ENCODE measurements around the gene LCN10.
"Not testable (repeated sequence)": the region's sequence is repeated elsewhere in the genome, so short reads cannot be mapped to it uniquely, and the experiment has no call there.

LCN10 gene

DNA sequence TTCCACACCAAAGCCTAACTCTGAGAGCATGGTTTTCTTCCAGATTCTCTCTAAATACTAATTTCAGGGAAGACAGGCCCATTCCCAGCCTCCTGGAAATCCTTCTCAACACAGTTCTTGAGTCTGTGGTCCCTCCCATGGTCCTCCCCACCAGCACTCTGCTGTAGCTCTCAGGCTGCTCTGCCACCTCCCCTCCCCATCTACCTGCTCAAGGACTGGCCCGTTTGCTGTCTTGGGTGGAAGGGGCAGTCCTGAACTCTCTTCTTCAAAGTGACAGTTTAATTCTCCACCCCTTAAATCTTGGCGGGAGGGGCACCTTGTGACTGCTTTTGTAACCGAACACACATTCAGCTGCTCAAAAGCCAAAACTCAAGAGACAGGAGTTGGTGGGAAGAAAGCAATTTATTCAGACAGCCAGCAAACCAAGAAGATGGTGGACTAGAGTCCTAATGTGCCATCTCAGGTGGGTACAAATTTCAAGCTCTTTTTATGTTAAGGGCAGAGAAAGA, 29.2 kb upstream of the LCN10 start:
- DNase-seq (ENCODE audit: low spot score) = no peak

GRCh38 chr9:136769710-136770191, 27.0 kb upstream of the LCN10 start:
- no peak for DNase-seq (ENCODE audit: low spot score)

DNA sequence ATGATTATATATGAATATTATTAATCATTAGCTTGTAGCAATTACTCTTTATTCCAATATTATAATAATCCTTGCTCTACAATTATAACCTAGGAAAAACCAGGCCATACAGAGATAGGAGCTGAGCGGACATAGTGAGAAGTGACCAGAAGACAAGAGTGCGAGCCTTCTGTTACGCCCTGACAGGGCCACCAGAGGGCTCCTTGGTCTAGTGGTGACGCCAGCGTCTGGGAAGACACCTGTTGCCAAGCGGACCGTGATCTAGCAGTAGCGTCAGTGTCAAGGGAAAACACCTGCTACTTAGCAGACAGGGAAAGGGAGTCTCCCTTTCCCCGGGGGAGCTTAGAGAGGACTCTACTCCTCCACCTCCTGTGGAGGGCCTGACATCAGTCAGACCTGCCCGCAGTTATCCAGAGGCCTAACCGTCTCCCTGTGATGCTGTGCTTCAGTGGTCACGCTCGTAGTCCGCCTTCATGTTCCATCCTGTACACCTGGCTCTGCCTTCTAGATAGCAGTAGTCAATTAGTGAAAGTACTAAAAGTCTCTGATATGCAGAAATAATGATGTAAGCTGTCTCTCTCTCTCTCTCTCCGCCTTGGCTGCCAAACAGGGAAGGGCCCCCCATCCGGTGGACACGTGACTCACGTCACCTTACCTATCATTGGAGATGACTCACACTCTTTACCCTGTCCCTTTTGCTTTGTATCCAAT, 23.8 kb upstream of the LCN10 start:
- DNase-seq (ENCODE audit: low spot score) = peak; percentile 83

- not testable (repeated sequence) for DNase-seq (ENCODE audit: low spot score)
These were observed 23.1 kb upstream of the LCN10 start for GRCh38 chr9:136765745-136766409.

DNA sequence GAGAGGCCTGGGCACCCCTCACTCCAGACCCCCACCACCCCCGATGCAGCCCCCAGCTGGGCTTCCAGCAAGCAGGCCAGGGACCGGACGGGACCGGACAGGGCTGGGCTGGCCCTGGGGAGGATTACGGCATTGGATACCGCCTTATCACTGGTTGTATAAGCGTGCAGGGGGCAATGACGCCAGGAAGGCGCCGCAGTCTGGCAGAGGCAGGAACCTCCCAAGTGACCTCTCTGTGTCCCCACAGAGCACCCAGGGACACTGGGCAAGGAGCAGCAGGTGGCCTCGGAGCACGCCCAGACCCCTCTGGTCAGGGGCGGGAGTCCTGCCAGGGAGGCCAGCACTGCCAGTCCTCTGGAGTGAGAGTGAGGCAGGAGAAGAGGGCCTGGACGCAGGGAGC, 22.3 kb upstream of the LCN10 start:
- DNase-seq (ENCODE audit: low spot score) = no peak

- DNase-seq (ENCODE audit: low spot score) = no peak
These were observed 21.7 kb upstream of the LCN10 start, which contains the start of gene LCN15 for GRCh38 chr9:136764301-136764891. Gene LCN15, minus strand, starts transcription at chr9:136764518. Its CDS starts 30 bp downstream, at chr9:136764488.

DNA sequence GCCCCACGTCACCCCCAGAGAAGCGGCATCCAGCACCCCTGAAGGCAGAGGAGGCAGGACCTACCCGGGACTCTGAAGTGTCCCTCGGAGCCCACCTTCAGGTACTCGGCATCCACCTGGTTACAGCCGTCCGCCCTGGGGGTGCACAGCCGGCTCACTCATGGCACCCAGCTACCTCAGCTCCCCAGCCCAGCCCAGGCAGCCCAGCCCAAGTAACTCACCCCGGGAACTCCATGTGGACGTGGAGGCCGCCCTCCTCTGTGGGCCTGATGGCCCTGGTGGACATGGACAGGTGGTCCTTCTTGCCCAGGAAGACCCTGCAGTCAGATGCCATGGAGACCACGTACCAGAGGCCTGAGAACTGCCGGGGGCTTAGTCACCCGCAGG, 20.9 kb upstream of the LCN10 start:
- DNase-seq (ENCODE audit: low spot score) = no peak

DNA sequence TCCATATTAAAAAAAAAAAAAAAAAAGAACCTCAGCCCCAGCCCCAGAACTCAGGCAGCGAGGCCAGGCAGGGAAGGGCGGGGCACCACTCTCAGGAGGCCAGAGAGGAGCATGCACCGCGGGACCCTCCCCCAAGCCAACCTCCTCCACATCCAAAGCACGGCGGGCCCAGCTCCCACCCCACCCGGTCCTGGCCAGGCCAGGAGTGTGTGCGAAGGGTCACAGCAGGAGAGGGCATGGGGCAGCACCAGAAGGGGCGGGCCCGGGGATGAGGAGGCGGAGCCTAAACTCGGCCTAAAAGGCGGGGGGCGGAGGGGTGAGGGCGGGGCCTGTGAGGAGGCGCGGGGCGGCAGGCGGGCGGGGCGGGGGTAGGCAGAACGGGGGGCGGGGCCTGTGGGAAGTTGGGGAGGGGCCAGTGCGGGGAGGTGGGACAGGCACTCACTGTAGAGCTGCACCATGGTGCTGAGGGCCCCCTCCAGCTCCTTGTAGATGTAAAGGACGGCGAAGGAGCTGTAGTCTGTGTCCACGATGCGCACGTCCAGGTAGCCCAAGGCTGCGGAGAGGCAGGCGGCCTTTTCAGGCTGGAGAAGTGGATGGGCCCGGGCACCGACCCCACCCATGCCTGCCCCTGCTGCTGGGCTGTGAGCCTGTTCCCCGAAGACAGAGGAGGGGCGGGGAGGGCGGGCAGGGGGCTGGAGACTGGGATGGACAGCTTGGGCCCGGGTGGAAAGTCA, 20.3 kb upstream of the LCN10 start:
- DNase-seq (ENCODE audit: low spot score) = no peak

- no peak for DNase-seq (ENCODE audit: low spot score)
These were observed 19.5 kb upstream of the LCN10 start for GRCh38 chr9:136762221-136762691.

DNA sequence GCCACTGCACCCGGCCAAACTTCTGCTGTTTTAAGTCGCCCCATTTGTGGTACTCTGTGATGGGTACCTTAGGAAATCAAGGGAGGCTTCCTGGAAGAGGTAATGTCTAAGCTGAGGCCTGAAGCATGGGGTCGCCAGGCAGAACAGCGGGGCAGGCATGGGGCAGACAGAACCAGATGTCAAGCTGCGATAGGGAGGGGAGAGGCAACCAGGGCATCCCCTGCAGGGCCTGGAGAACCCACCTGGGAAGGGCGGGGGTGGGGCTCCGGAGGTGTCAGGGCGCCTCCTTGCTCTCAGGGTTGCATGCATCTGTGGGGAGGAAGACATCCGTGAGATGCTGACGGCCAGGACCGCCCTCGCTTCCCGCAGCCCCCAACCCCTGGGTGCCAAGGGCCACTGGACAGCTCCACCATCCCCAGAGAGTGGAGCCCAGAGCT, 18.8 kb upstream of the LCN10 start:
- DNase-seq (ENCODE audit: low spot score) = no peak

DNA sequence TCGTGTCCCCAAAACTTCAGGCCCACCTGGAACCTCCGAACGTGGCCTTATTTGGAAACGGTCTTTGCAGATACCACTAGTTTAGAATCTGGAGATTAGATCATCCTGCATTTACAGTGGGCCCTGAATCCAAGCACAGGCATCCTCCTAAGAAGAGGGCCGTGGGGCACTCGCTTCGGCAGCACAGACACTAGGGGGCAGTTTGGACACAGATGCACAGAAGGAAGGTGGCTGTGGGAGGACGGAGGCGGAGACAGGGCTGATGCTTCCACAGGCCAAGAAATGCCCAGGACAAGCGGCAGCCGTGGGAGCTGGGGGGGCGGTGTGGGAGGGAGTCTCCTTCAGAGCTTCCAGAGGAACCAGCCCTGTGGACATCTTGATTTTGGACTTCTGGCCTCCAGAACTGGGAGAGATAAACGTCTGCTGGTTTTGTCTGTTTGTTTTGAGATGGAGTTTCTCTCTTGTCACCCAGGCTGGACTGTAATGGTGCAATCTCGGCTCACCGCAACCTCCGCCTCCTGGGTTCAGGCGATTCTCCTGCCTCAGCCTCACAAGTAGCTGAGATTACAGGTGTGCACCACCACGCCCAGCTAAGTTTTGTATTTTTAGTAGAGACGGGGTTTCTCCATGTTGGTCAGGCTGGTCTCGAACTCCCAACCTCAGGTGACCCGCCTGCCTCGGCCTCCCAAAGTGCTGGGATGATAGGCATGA, 18.2 kb upstream of the LCN10 start:
- DNase-seq (ENCODE audit: low spot score) = peak; percentile 66

DNA sequence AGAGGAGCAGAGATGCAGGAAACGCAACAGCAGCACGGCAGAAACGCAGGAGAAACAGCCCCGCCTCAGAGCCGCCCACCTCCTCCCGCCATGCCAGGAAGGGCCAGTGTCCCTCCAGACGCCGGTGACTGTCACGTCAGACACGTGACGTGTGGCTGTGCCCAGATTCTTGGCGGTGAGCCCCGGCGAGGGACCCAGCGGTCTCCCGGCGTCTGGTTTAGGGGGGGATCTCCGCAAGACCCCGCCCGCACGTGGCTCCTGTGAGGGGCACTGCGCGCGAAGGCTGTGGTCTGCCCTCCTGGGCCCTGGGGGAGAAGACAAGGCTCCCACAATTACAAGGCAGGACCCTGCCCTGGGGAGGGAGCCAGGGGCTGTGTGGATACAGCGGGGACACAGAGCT, 17.7 kb upstream of the LCN10 start:
- no peak for DNase-seq (ENCODE audit: low spot score)

DNA sequence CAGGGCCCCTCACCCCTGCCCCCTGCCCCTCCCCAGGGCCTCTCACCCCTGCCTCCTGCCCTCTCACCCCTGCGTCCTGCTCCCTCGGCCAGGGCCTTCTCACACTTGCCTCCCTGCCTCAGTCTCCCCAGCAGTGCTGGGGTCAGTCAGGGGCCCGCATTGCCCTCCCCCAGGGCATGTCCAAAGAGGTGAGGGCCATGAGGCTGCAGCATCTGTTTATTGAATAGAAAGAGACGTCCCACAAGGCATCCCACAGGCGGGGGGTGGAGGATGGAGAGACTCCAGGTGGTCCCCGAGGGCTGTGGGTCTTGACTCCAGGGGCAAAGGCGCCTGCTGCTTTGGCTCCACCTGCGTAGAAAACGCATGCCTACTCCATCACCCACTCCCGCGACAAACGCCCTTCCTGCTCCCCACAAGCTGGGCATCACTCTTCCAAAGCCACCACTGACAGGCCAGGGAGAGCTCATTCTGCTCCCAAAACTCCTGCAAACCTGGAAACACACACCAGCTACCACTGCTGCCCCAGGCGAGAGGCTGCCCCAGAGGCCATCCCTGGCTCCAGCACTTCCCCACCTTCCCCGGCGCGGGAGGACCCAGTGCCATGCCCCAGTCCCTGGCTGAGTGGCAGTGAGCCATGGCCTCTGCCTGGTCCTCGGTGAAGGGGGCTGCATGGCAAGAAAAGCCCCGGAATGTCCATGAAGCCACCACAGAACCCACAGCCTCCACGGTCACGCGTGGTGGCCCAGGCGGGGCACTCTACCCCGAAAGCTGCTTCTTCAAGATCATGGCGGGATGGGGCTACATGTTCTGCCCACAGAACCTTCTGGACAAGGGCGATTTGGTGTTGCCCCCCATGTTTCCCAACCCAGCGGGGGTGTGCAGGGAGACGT, 16.9 kb upstream of the LCN10 start:
- no peak for DNase-seq (ENCODE audit: low spot score)

GRCh38 chr9:136759001-136759400, 16.3 kb upstream of the LCN10 start:
- no peak for DNase-seq (ENCODE audit: low spot score)

DNA sequence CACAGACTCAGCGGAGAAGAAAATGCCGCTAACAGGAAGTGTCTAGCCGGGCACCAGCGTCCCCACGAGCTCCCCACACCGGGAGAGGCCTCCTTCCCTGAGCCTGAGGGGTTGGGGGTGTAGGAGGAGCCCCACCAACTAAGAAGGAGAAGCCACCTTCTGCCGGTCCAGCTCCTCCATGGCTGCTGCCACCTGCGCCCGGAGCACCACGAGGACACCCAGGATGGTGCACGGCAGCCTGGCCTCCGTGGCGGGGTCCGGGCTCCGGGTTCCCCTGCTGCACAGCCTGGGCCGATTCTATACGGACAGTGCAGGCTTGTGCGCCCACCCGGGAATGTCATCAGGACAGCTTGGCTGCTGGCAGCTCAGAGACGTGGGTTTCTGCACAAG, 15.0 kb upstream of the LCN10 start:
- DNase-seq (ENCODE audit: low spot score) = no peak

GRCh38 chr9:136757328-136757727, 14.6 kb upstream of the LCN10 start:
- DNase-seq (ENCODE audit: low spot score) = no peak

DNA sequence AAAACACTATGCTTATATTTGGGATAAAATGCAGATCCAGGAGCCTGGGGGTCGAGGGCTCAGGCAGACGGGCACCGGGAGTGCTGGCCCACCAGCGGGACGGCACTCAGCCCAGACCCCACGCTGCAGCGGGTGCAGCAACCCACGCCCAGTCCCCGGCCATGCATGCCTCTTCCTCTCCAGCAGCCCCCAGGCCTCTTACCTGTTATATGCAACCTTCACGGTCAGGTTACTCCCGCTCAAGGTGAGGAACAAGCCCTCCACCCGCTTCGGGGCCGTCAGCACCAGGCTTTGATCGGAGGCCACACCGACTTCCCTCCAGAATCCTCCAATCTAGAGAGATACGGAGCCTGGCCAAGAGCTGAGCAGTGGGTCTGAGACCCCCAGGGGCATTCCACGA, 14.1 kb upstream of the LCN10 start:
- DNase-seq (ENCODE audit: low spot score) = no peak

- no peak for DNase-seq (ENCODE audit: low spot score)
These were observed 13.3 kb upstream of the LCN10 start for GRCh38 chr9:136756134-136756438.

GRCh38 chr9:136755302-136756133, 12.8 kb upstream of the LCN10 start:
- DNase-seq (ENCODE audit: low spot score) = not testable (repeated sequence)

All from kidney tubule cell (primary cell).